Neural cell (in vitro differentiated cells): ENCODE results near the gene HRAS. TPM values are rescaled to one million over a fixed set of nuclear protein-coding genes. Genes with fewer than 3 reads are reported as not detected.

Experiments used
- H2AFZ ChIP-seq: fragments of 200-600, 300-800 bp; sonication (generic), shearing (Covaris generic); 2 replicates; pipeline ENCODE4 v1.6.0; 2014; ENCODE audit warnings: low read depth, mild to moderate bottlenecking, antibody characterized with exemption, low read length, moderate library complexity
- H3F3A ChIP-seq: fragments of 200-600 bp; shearing (Covaris generic); 2 replicates; pipeline ENCODE4 v1.6.1; 2016; ENCODE audit warnings: mild to moderate bottlenecking, moderate library complexity, mixed read lengths, antibody characterized with exemption, low read length; ENCODE audit not compliant: insufficient read depth, poor library complexity, severe bottlenecking
- H3K27ac ChIP-seq: fragments of 200-600, 300-800 bp; sonication (generic), shearing (Covaris generic); 2 replicates; pipeline ENCODE4 v1.5.1; 2014; ENCODE audit warnings: mild to moderate bottlenecking, low read length, moderate library complexity
- H3K27me3 ChIP-seq: fragments of 300-800, 200-600 bp; sonication (generic), shearing (Covaris generic); 2 replicates; pipeline ENCODE4 v1.6.0; 2014; ENCODE audit warnings: mild to moderate bottlenecking, low read depth, low read length, moderate library complexity; ENCODE audit not compliant: insufficient read depth
- H3K36me3 ChIP-seq: fragments of 300-800, 200-600 bp; sonication (generic), shearing (Covaris generic); 2 replicates; pipeline ENCODE4 v1.5.1; 2014; ENCODE audit warnings: mild to moderate bottlenecking, antibody characterized with exemption, low read length, moderate library complexity; ENCODE audit not compliant: insufficient read depth
- H3K4me2 ChIP-seq: fragments of 300-800, 200-600 bp; sonication (generic), shearing (Covaris generic); 2 replicates; pipeline ENCODE4 v1.6.0; 2014; ENCODE audit warnings: mild to moderate bottlenecking, low read length
- H3K4me3 ChIP-seq: fragments of 300-800, 200-600 bp; sonication (generic), shearing (Covaris generic); 2 replicates; pipeline ENCODE4 v1.5.1; 2014; ENCODE audit warnings: mild to moderate bottlenecking, low read length, moderate library complexity
- H3K79me2 ChIP-seq: fragments of 200-600 bp; shearing (Covaris generic); replicated peaks from 2 replicates; pipeline ENCODE4 v1.6.0; 2014; ENCODE audit warnings: mild to moderate bottlenecking, low read length, moderate library complexity; ENCODE audit not compliant: insufficient read depth
- H3K9ac ChIP-seq: fragments of 300-800, 200-600 bp; sonication (generic), shearing (Covaris generic); 2 replicates; pipeline ENCODE4 v1.6.1; 2016; ENCODE audit warnings: mild to moderate bottlenecking, low read length, mixed read lengths
- H3K9me2 ChIP-seq: fragments of 200-600 bp; shearing (Covaris generic); 2 replicates; pipeline ENCODE4 v1.6.1; 2016; ENCODE audit warnings: mild to moderate bottlenecking, low read length, mixed read lengths; ENCODE audit not compliant: insufficient read depth
- H3K9me3 ChIP-seq: fragments of 200-600, 300-800 bp; sonication (generic), shearing (Covaris generic); 2 replicates; pipeline ENCODE4 v1.6.1; 2016; ENCODE audit warnings: mild to moderate bottlenecking, mixed run types, low read length, moderate library complexity, mixed read lengths
- H4K20me1 ChIP-seq: fragments of 200-600 bp; shearing (Covaris generic); 2 replicates; pipeline ENCODE4 v1.6.1; 2016; ENCODE audit warnings: mild to moderate bottlenecking, mixed run types; ENCODE audit not compliant: insufficient read depth
- EP300 ChIP-seq: fragments of 450-650 bp; conservative IDR thresholded peaks from 2 replicates; pipeline ENCODE4 v1.6.1; 2014; ENCODE audit warnings: antibody characterized with exemption, mild to moderate bottlenecking, moderate library complexity; ENCODE audit not compliant: poor library complexity, severe bottlenecking
- EZH2 ChIP-seq: fragments of 200-600, 300-800 bp; shearing (Covaris generic), sonication (generic); IDR thresholded peaks from 2 replicates; pipeline ENCODE4 v1.6.1; 2014; ENCODE audit warnings: antibody characterized with exemption, low read length, borderline replicate concordance, mild to moderate bottlenecking; ENCODE audit not compliant: insufficient read depth, poor library complexity, severe bottlenecking
- MXI1 ChIP-seq: fragments of 450-650 bp; conservative IDR thresholded peaks from 2 replicates; pipeline ENCODE4 v1.6.1; 2014; ENCODE audit warnings: antibody characterized with exemption, mild to moderate bottlenecking; ENCODE audit not compliant: poor library complexity, severe bottlenecking
- POLR2AphosphoS5 ChIP-seq: IDR thresholded peaks from 2 replicates; pipeline ENCODE4 v1.6.1; 2012
- RAD21 ChIP-seq: fragments of 450-650 bp; conservative IDR thresholded peaks from 2 replicates; pipeline ENCODE4 v1.6.1; 2014; ENCODE audit warnings: antibody characterized with exemption, mild to moderate bottlenecking, moderate library complexity
- SMC3 ChIP-seq: fragments of 450-650 bp; conservative IDR thresholded peaks from 2 replicates; pipeline ENCODE4 v1.6.1; 2014; ENCODE audit warnings: antibody characterized with exemption, mild to moderate bottlenecking, moderate library complexity; ENCODE audit not compliant: poor library complexity
- TAF1 ChIP-seq: IDR thresholded peaks from 2 replicates; pipeline ENCODE4 v1.6.1; 2012; ENCODE audit warnings: low read depth
- polyA plus RNA-seq: library from polyadenylated mRNA; depleted of rRNA; stranded (reverse); fragments of >200 nt; gene quantifications from 2 replicates; pipeline ENCODE4 v1.2.3, GENCODE V29; 2014
- TF ChIP-seq, protein P1 (sequence below): IDR thresholded peaks from 2 replicates; pipeline ENCODE4 v1.6.1; 2012; ENCODE audit warnings: borderline replicate concordance
- TF ChIP-seq, protein P2 (sequence below): fragments of 450-650 bp; IDR thresholded peaks from 2 replicates; pipeline ENCODE4 v1.5.1; 2014; ENCODE audit warnings: antibody characterized with exemption, mild to moderate bottlenecking, moderate library complexity; ENCODE audit not compliant: poor library complexity, severe bottlenecking

The HRAS gene
- polyA plus RNA-seq, 1 donor from 2014 or later: 120 TPM

GRCh38 chr11:521177-521688, 14.1 kb downstream of the HRAS start:
- no peak for TF ChIP-seq SMC3
- TF ChIP-seq, protein P1, sequence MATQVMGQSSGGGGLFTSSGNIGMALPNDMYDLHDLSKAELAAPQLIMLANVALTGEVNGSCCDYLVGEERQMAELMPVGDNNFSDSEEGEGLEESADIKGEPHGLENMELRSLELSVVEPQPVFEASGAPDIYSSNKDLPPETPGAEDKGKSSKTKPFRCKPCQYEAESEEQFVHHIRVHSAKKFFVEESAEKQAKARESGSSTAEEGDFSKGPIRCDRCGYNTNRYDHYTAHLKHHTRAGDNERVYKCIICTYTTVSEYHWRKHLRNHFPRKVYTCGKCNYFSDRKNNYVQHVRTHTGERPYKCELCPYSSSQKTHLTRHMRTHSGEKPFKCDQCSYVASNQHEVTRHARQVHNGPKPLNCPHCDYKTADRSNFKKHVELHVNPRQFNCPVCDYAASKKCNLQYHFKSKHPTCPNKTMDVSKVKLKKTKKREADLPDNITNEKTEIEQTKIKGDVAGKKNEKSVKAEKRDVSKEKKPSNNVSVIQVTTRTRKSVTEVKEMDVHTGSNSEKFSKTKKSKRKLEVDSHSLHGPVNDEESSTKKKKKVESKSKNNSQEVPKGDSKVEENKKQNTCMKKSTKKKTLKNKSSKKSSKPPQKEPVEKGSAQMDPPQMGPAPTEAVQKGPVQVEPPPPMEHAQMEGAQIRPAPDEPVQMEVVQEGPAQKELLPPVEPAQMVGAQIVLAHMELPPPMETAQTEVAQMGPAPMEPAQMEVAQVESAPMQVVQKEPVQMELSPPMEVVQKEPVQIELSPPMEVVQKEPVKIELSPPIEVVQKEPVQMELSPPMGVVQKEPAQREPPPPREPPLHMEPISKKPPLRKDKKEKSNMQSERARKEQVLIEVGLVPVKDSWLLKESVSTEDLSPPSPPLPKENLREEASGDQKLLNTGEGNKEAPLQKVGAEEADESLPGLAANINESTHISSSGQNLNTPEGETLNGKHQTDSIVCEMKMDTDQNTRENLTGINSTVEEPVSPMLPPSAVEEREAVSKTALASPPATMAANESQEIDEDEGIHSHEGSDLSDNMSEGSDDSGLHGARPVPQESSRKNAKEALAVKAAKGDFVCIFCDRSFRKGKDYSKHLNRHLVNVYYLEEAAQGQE: no peak
- no peak for TF ChIP-seq EZH2
- no peak for TF ChIP-seq EP300
- no peak for TF ChIP-seq TAF1
- TF ChIP-seq POLR2AphosphoS5: no peak
- TF ChIP-seq, protein P2, sequence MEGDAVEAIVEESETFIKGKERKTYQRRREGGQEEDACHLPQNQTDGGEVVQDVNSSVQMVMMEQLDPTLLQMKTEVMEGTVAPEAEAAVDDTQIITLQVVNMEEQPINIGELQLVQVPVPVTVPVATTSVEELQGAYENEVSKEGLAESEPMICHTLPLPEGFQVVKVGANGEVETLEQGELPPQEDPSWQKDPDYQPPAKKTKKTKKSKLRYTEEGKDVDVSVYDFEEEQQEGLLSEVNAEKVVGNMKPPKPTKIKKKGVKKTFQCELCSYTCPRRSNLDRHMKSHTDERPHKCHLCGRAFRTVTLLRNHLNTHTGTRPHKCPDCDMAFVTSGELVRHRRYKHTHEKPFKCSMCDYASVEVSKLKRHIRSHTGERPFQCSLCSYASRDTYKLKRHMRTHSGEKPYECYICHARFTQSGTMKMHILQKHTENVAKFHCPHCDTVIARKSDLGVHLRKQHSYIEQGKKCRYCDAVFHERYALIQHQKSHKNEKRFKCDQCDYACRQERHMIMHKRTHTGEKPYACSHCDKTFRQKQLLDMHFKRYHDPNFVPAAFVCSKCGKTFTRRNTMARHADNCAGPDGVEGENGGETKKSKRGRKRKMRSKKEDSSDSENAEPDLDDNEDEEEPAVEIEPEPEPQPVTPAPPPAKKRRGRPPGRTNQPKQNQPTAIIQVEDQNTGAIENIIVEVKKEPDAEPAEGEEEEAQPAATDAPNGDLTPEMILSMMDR: no peak
- no peak for TF ChIP-seq RAD21
- TF ChIP-seq MXI1: no peak
- Histone ChIP-seq H3F3A (no peaks in the 10 kb centered on the region), H3K27ac (no peak overlapping the region), H2AFZ (no peak overlapping the region), H3K36me3 (no peaks in the 10 kb centered on the region), H3K9ac (no peak overlapping the region), H4K20me1 (no peaks in the 10 kb centered on the region), H3K4me2 (no peak overlapping the region), H3K79me2 (no peaks in the 10 kb centered on the region), H3K27me3 (no peaks in the 10 kb centered on the region), H3K4me3 (no peak overlapping the region), H3K9me3 (no peaks in the 10 kb centered on the region), H3K9me2 (no peaks in the 10 kb centered on the region)

- no peak overlapping the region for H3K4me2 ChIP-seq
- H3K9me3 ChIP-seq: no peaks in the 10 kb centered on the region
- H3K79me2 ChIP-seq: no peaks in the 10 kb centered on the region
- H2AFZ ChIP-seq: no peak overlapping the region
- no peaks in the 10 kb centered on the region for H3F3A ChIP-seq
- no peaks in the 10 kb centered on the region for H4K20me1 ChIP-seq
- H3K9ac ChIP-seq: no peak overlapping the region
- H3K36me3 ChIP-seq: no peaks in the 10 kb centered on the region
- no peaks in the 10 kb centered on the region for H3K9me2 ChIP-seq
- TF ChIP-seq RAD21 (no peak), EZH2 (no peak), POLR2AphosphoS5 (no peak)
- TF ChIP-seq, protein P2: no peak
- no peaks in the 10 kb centered on the region for H3K27me3 ChIP-seq
- H3K4me3 ChIP-seq: no peak overlapping the region
- H3K27ac ChIP-seq: no peak overlapping the region
Observed at GRCh38 chr11:520428-521176, 14.8 kb downstream of the HRAS start.
